GM19035 (cell line): ENCODE results near the gene HOTAIR.

Source experiments
- ATAC-seq: cut with Tn5 transposase; IDR thresholded peaks from one replicate; pipeline ENCODE4 v1.9.1; 2021; ENCODE audit not compliant: unreplicated experiment

The HOTAIR gene

GRCh38 chr12:53976172-53976822, 1.5 kb upstream of the HOTAIR start:
- ATAC-seq: no peak

- no peak for ATAC-seq
These were observed 862 bp upstream of the HOTAIR start for GRCh38 chr12:53975479-53976152.

GRCh38 chr12:53975064-53975471, 314 bp upstream of the HOTAIR start:
- ATAC-seq: no peak

- ATAC-seq: no peak
These were observed 1.3 kb downstream of the HOTAIR start for GRCh38 chr12:53973236-53974042.

- no peak for ATAC-seq
These were observed 2.0 kb downstream of the HOTAIR start, which contains the start of gene HOXC11 for GRCh38 chr12:53972722-53973235. HOXC11 (plus strand) TSS chr12:53973126; CDS start chr12:53973242, 116 bp downstream.

GRCh38 chr12:53972152-53972702, 2.5 kb downstream of the HOTAIR start:
- no peak for ATAC-seq

- ATAC-seq: no peak
These were observed 3.1 kb downstream of the HOTAIR start for GRCh38 chr12:53971686-53972085.

- no peak for ATAC-seq
These were observed 3.6 kb downstream of the HOTAIR start for GRCh38 chr12:53971129-53971528.

- no peak for ATAC-seq
These were observed 4.3 kb downstream of the HOTAIR start for GRCh38 chr12:53970451-53970850.

- ATAC-seq: no peak
These were observed 5.0 kb downstream of the HOTAIR start for GRCh38 chr12:53969588-53970259.

GRCh38 chr12:53968214-53969127, 6.3 kb downstream of the HOTAIR start:
- ATAC-seq: no peak

GRCh38 chr12:53967421-53967925, 7.3 kb downstream of the HOTAIR start:
- ATAC-seq: no peak

GRCh38 chr12:53966385-53967133, 8.2 kb downstream of the HOTAIR start:
- ATAC-seq: no peak

- ATAC-seq: no peak
These were observed 8.7 kb downstream of the HOTAIR start for GRCh38 chr12:53966085-53966384.

- ATAC-seq: no peak
These were observed 9.3 kb downstream of the HOTAIR start for GRCh38 chr12:53965281-53966084.

- no peak for ATAC-seq
These were observed 10.4 kb downstream of the HOTAIR start for GRCh38 chr12:53964315-53964713.

- ATAC-seq: no peak
These were observed 11.1 kb downstream of the HOTAIR start for GRCh38 chr12:53963434-53964314.
